Stimulated activated CD4-positive, alpha-beta T cell treated with anti-CD3 and anti-CD28 coated beads, TNF-alpha, amount 100 ng/mL, for 1 hour (primary cell): Measurements from ENCODE around the gene MMP3.

Experiments used
- DNase-seq, 3 donors: peaks; one replicate each; pipeline ENCODE4 v3.0.0-alpha.2; 2020; ENCODE audit warnings: low read depth in 3 of 3, low spot score in 1 of 3

MMP3 gene

GRCh38 chr11:102792604-102793003 lies 50.8 kb downstream of the MMP3 start:
- no peak for DNase-seq

- no peak for DNase-seq
Observed at GRCh38 chr11:102791271-102792036, 52.0 kb downstream of the MMP3 start.

GRCh38 chr11:102788334-102788995 lies 54.9 kb downstream of the MMP3 start:
- DNase-seq: no peak
